HG02763 (cell line): ENCODE results near the gene P2RY14.
A peak's percentile ranks its signal among the peaks of the same experiment; 100 is the strongest.

Source experiments
- ATAC-seq: cut with Tn5 transposase; IDR thresholded peaks from one replicate; pipeline ENCODE4 v1.9.1; 2021; ENCODE audit warnings: mild to moderate bottlenecking, moderate library complexity; ENCODE audit not compliant: unreplicated experiment

Gene P2RY14

DNA sequence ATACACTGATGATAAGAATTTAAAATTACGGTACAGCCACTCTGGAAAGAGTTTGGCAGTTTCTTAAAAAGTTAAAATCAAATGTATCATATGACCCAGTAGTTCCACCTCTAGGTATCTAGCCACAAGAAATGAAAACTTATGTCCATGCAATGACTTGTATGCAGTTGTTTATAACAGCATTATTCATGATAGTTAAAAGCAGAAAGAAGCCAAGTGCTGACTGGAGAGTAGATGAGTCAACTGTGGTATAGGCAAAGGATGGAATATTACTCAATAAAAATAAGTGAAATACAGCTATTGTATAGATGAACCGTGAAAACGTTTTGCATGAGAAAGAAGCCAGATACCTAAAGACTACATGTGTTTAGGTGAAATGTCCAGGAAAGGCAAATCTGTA is 23.4 kb upstream of the P2RY14 start:
- ATAC-seq: no peak

DNA sequence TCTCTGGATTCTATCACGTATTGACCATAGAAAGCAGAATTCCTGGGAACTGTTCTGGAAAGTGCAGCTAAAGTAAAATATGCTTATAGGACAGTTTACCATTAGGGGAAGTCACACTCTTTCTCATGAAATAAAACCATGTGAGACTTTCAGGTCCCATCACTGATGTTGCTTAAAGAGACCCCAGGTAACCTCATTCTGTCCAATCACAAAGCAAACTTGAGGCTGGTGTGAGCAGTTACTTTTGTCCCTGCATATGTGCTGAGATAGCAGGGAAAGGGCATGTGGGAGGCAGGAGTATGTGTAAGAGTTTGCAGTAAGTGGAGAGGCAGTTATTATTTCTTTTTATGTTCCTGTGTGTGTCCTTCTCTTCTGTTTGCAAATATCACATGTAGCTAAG is 22.2 kb upstream of the P2RY14 start:
- no peak for ATAC-seq

DNA sequence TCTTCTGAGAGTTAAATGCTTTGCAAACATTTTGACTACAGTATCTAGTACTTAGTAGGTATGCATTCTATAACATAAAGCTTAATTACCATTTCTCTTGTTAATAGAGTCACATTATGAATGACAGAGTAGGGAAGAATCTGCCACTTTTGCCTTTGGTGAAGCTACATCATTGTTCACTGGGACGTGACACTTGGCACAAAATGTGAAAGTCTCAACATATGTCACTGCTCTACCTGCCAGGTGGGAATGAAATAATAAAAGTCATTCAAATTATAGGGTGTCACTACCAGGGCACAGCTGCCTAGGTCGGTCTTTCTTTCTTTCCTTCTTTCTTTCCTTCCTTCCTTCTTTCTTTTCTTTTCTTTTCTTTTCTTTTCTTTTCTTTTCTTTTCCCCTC is 20.7 kb upstream of the P2RY14 start:
- ATAC-seq: no peak

DNA sequence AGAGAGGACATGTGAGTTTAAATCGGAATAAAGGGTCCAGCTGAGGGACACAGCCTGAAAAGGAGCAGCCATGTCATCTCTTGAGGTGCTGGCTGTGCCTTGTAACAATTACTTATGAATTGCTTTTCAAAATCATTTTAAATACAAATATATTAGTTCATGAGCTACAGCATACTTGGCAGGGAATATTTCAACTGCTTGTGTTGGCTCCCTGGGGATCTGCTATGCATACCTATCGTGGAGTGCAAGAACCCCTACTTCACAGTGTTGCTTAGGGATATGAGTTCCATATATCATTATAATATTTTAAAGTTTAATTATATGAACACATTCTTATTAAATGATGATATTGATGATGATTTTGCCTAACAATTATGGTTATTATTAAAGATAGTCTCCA is 19.1 kb upstream of the P2RY14 start:
- ATAC-seq: no peak

DNA sequence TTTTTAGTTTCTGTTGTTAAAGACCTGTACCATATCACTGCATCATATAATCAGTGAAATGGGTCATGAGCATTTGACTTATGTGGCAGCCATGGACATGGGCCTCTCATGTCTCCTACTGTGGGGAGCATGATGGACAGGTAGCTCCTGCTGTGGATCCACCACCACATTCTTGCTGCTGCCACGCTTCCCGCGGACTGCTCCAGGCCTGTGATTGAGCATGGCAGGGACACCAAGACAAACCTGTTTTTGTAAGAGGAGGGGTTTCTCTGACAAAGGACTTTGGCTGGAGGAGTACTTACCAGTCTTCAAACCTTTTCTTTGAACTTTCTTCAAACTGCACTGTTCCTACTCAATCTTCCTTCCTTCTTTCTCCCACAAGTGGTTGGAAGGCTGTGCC is 17.9 kb upstream of the P2RY14 start:
- no peak for ATAC-seq

DNA sequence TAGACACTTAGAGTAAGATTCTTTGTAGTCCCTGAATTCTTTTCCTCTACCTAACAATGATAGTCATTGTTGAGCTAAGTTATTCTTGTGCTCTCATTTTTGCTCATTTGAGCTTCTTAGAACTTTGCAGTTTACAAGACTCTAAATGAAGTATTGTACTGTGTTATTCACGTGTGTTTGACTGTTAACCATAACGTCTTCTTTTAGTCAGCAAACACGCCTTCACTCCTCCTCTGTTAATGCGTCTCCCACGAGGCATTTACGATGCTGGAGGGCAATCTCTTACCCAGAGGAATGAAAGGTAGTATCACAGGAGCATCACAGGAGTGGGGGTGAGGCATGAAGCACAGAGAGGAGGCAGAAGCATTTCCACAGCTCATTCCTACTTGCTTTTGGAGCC is 14.8 kb upstream of the P2RY14 start:
- no peak for ATAC-seq

DNA sequence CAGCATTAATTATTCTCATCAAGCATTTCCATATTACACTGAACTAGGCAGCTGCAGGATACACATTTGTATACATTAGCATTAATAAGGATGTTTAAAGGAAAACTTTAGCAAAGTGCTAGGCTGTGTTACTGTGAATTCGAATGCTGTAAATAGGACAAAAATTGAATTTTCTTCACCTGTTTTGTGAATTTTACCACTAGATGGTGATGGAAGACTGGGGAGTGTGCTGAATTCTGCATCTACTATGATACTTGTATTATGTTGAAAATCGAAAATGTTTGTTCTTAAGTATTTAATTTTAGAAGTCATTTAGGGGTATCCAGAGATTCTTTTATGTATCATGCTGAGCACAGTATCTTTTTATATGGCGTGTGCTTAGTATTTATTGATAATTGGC is 12.3 kb upstream of the P2RY14 start:
- no peak for ATAC-seq

DNA sequence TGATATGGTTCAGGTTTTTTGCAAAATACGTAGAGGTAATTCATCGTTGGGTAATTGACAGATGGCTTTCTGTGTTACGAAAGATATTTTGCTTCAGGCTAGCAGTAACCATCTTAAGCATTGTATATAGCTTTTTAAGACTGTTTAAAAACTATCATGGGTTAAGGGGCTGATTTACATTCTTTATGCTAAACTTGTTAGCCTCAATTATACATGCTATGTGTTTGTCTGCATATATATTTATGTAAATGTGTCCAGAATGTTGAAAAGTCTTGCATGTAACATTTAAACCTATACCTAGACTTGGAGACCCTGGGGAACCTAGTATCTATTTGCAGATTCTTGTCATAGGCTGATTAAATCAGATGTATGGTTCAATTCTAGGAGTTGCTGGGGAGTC is 11.1 kb upstream of the P2RY14 start:
- no peak for ATAC-seq

DNA sequence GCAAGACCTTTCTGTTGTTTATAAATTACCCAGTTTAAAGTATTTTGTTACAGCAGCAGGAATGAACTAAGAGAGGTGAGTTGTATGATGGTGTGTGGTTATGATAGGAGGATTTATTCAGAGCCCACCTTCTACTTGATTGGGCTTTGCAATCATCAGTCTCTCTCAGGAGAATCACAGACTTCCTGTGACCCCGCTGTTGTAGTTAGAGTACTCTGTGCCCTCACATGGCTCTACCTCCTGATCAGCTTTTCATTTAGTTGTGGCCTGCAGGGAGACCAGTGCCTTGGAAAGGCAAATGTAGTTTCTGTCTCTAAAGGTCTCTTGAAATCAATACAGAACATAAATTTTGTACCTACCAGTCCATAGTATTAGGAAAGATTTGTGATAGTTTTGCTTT is 7.6 kb upstream of the P2RY14 start:
- ATAC-seq: no peak

DNA sequence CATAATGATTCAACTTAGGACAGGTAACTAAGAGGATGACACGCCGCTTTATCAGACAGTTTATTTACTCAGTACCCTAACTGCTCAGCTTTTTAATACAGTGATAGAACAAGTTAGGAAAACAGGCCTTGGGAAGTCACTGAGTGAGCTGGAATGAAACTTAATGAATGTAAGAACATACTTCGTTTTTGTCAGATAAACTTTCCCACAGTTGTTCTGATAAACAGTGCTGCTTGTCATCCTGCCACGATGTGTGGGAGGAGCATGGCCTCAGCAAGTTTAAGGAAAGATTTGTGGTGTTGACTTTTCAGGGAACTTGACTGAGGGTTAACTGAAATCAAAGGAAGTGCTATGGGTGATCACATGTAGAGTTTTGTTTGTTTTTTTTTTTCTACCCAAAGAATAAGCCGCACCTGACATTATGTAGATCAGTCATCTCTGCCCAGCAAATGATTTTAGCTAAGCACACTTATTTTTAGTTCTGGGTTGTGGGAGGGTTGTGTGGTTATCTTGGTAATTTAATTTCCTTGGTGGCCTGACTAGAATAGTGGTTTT is 5.6 kb upstream of the P2RY14 start:
- no peak for ATAC-seq

DNA sequence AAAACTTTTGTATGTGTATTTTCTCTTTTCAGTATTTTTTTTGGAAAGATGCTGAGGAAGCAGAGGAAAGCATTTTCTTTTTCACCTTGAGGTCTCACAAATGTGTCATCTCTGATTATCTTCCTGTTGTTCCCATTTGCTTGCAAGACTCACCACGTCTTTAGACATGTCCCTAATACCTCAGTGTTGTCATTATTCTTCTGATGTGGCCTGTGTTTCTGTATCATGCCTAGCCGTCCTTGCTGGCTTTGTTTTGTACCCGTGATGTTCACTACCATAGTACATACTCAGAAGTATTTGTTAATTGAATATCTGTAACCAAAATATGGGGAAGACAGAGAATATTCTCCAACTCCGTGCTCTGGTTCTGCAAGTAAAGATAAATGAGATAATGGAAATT is 5.0 kb upstream of the P2RY14 start:
- no peak for ATAC-seq

DNA sequence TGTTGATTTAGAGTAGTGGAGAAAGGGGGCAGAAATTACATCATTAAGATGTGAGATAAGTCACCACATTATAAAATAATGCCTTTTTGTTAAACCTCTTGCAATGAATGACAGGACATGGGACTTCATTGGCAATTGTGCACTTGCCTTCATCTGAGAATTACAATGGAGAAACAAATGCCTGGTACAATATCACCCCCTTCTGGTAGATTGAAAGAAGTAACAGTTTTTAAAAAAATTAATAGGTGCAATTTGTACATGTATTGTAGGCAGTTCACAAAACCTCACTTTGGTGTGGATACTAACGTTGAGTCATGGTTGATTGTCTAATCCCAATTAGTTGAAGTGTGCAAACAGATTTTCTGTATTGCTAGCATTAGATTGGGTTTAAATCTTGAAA is 4.6 kb upstream of the P2RY14 start:
- ATAC-seq: no peak

DNA sequence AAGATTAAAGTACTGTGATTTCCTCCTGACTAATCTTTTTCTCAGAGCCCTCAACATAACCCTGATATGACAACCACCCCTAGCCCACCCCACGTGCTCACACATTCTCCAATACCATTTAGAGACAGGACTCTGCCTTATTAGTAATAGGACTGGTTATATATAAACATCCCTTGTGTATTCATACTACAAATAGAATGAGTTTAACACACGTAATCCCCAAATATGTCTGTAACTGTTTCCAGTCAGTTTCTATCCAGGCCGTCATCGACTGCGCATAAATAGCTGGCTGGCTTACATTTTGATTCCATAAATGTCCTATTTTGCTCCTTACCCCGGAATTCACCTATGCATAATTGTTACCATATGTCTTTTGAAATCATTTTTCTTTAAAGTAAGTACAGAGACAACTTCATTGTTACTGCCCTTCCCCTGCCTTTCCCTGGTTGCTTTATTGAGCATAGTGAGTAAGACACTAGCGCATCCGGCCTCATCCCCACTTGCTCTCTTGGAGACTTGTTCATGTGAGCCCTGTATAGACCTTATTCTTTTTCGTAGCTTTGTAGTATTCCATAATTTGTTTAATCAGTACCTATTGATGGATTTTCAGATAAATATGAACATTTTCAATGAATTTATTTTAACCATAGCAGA is 3.5 kb upstream of the P2RY14 start:
- no peak for ATAC-seq

DNA sequence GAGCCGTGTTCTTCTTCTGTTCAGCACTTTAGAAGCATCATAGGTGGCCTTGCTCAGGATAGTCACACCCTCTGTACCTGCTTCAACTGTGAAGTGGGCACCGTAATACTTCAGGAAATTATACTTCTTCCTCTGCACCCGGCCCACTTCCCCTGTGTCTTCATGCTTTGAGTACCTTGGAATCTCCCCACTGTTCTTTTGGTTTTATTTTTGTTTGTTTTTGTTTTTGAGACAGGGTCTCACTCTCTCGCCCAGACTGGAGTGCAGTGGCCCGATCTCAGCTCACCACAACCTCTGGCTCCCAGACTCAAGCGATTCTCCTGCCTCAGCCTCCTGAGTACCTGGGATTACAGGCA is 1.7 kb downstream of the P2RY14 start:
- ATAC-seq: no peak

DNA sequence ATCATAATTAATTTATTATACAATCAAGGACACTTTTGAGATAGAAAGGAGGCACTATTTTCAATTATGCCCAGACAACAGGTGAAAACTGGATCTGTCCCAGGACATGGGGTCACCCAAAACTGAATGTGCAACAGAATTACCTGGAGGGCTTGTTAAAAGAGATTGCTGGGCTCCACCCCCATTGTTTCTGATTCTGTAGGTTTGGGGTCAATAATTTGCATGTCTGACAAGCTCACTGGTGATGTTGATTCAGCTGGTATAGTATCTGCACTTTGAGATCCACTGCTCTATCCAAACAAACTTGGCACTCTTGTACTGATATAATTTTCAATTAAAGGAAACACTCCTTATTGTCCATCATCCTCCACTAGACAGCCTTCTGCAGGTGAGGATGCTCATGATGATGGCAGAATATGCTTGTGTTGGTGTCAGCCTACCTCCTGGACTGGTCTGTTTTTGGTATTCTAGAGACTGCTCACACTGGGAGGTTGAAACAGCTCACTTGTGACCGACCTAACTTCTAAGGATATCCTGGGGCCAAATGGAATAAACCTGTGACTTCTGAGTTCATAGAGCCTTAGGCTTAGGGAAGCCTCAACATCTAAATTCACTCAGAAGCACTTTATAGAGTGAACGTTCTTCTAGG is 2.2 kb downstream of the P2RY14 start:
- ATAC-seq: no peak

DNA sequence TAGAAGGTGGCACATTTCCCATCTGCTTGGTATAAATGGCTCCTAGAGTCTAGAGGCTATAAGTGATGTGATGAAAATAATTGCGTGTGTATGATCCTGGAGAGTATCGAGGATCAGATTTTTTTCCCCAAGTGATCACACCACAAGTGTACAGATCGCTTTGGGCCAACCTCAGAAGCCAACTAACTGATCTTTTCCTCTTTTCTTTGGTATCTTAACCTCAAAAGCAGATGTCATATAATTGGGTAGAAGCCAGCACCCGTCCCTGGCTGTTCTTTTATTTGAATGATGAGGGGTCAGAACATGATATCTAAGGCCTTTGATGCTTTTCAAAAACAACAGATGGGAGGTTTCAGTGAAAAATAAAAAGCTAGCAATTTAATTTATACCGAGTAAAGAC is 3.3 kb downstream of the P2RY14 start:
- ATAC-seq: no peak

DNA sequence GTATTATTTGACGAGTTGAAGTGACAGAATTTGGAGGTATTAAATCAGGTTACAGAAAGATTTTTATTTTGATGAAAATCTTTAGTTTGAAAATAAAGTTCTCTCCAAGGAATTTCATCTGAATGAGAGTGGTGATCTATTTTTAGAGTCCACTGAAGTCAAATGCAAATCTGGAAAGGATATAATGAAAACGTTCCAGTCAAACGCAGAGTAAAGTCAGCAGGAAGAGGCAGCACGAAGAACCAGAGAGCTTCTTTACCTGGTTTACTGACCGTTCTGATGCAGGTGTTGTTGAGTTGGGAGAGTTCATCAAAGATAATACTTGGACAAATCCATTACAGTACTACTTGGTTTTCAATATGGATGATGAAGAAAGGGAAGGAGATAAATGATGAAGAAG is 8.7 kb downstream of the P2RY14 start:
- no peak for ATAC-seq

DNA sequence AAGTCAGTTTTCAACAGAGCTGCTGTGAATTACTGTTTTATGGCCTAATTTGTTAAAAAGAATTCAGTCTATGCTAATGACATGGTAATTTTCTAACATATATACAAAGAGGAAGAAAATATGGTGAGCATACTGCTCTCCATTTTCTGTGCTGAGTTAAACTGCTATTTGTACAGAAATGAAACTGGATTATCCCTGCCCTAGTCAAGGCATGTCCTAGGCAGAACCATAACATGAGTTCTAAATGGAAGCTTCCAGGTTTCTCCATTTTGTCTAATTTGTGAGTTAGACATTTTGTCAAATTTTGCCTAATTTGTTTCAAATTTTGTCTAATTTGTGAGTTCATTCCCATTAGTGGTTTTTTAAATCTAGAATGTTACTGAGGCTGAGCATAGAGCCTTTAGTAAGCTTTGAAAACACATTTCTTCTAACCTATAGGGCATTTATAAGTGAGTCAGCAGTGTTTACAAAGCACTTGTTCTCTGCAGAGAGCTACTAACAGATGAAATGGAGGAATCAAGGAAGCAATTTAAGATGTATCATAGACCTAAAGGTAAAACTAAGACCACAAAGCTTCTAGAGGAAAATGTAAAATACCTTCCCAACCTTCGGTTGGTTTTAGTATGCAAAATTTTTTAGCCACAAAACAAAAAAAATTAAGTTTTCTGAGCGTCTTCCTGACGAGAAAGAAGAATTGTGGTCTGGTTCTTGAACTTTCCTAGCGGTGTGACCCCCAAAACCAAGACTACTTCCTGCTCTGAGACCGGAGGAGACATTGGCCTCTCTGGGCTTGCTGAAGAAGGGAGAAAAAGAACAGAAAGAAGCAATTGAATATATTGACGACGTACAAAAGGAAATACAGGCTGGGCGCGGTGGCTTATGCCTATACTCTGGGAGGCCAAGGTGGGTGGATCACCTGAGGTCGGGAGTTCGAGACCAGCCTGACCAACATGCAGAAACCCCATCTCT is 9.8 kb downstream of the P2RY14 start:
- peak; percentile 54 for ATAC-seq

DNA sequence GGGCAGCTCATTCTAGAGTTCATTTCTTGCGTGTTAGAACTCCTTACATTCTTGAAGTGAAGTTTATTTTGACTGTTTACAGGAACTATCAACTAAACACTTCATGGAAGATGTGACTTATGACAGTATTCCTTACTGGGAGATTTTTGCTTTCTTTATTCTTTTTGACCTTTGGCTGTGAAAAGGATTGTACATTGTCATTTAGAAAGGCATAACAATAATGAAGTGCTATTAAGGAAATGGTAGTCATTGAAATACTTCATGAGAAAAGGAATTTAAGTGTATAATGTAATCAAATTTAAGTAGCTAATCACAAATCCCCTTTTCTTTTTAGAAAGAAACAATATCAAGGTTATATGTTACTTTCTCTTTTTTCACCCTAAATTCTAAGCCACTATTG is 11.3 kb downstream of the P2RY14 start:
- ATAC-seq: no peak

DNA sequence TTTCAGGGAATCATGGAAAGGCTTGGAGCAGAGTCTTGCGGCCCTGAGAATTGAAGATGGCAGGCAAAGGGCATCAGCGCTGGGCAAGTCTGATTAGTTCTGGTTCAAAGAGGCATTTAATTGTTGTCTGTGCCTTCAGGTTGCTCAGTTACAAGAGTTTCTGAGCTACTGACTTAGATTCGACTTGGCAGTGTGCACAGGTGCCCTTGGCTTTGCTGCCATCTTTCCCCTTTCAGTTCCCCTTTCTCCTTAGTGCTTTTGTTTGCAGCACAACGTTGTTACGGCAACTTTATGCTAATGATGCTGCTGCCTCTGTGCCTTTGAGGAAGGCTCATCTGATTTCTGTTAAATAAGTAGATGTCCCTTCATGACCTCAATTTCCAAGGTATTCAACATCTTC is 12.5 kb downstream of the P2RY14 start:
- peak; percentile 98 for ATAC-seq

DNA sequence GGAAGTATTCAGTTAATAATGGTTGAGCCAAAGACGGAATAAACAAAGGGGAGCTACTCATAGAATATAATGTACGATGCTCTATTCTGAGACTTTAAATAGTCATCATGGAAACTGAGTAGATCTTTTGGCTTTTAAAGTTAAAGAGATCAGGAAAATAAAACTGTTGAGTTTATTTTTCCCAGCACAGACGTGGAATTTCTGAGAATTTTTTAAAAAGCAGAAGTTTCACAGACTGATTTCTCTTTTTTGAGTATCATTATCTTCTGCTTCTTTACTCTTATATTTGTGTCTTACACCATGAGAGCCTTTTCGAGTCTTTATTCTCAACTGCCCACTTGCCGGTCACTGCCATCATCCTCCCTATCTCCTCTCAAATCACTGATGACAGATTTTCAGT is 13.2 kb downstream of the P2RY14 start:
- ATAC-seq: no peak

DNA sequence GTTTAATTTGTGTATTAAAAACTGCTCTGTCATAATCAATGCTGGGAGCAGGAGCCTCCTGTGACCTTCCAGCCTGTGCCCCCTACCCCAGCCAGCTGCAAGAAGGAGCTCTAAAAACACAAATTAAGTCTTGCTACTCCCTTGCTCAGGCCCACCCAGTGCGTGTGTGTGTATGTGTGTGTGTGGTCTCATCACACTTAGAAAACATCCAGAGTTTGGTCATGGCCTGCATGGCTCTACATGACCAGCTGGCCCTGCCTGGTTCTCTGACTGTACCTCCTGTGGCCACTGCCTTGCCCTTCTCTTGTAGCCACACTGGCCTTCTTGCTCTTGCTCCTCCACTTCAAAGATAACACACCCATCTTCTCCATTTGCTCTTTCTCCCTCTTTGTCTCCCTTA is 13.7 kb downstream of the P2RY14 start:
- ATAC-seq: no peak
